IMR-90 (cell line): ENCODE measurements around the gene MYH6. TPM values are rescaled to one million over a fixed set of nuclear protein-coding genes. Genes with fewer than 3 reads are reported as not detected.

Experiments
- ATAC-seq: fragments of 200-7000 bp; cut with Tn5 transposase; 2 replicates; pipeline ENCODE4 v1.9.1; 2020; ENCODE audit warnings: low read depth, mild to moderate bottlenecking, moderate library complexity
- BruUV-seq: library from RNA; stranded (reverse); fragments of 400-500 nt; replicated peaks from 2 replicates; lab custom pipeline; 2021; lab: Mats Ljungman, UMichigan
- CTCF ChIA-PET: fragments of 300-600 bp; formaldehyde crosslinking; extraction: SDS; loops from one replicate; lab custom pipeline; 2021; ENCODE audit warnings: antibody characterized with exemption; lab: Yijun Ruan, JAX
- POLR2A ChIA-PET: fragments of 300-600 bp; sonication (Branson Sonifier 250); formaldehyde crosslinking; loops from one replicate; lab custom pipeline; 2022; ENCODE audit warnings: antibody characterized with exemption; ENCODE audit not compliant: unreplicated experiment; lab: Charles Lee
- DNase-seq: peaks from one replicate; pipeline ENCODE4 v3.0.0; 2013
- H2AFZ ChIP-seq: replicated peaks from 2 replicates; pipeline ENCODE3; 2013; ENCODE audit warnings: low read length, mild to moderate bottlenecking; ENCODE audit not compliant: poor library complexity
- H2AK5ac ChIP-seq: 2 replicates; pipeline ENCODE4 v1.6.1; 2013; ENCODE audit warnings: low read depth, low read length, inconsistent platforms
- H2AK9ac ChIP-seq: replicated peaks from 2 replicates; pipeline ENCODE3; 2013; ENCODE audit warnings: mild to moderate bottlenecking, low read depth, low read length, moderate library complexity; ENCODE audit not compliant: poor library complexity
- H2BK120ac ChIP-seq: 2 replicates; pipeline ENCODE4 v1.6.1; 2013; ENCODE audit warnings: low read depth, low read length, inconsistent platforms
- H2BK15ac ChIP-seq: 3 replicates; pipeline ENCODE4 v1.6.1; 2013; ENCODE audit warnings: low read depth, low read length, inconsistent platforms
- H2BK20ac ChIP-seq: 2 replicates; pipeline ENCODE4 v1.6.1; 2013; ENCODE audit warnings: low read depth, mild to moderate bottlenecking, inconsistent platforms, low read length, moderate library complexity
- H2BK5ac ChIP-seq: 2 replicates; pipeline ENCODE4 v1.6.1; 2013; ENCODE audit warnings: mild to moderate bottlenecking, low read depth, low read length, inconsistent platforms; ENCODE audit not compliant: poor library complexity, severe bottlenecking
- H3K14ac ChIP-seq: replicated peaks from 2 replicates; pipeline ENCODE4 v1.6.1; 2013; ENCODE audit warnings: low read depth, low read length, inconsistent platforms
- H3K18ac ChIP-seq: 2 replicates; pipeline ENCODE4 v1.6.1; 2013; ENCODE audit warnings: low read depth, low read length, control low read depth
- H3K23ac ChIP-seq: 2 replicates; pipeline ENCODE4 v1.6.1; 2013; ENCODE audit warnings: low read depth, low read length, inconsistent platforms
- H3K27ac ChIP-seq: 2 replicates; pipeline ENCODE4 v1.5.1; 2013; ENCODE audit warnings: mild to moderate bottlenecking, control low read depth, low read length; ENCODE audit not compliant: insufficient read depth
- H3K27me3 ChIP-seq: 2 replicates; pipeline ENCODE4 v1.6.1; 2013; ENCODE audit warnings: low read length; ENCODE audit not compliant: control insufficient read depth, insufficient read depth
- H3K36me3 ChIP-seq: 2 replicates; pipeline ENCODE4 v1.6.1; 2013; ENCODE audit warnings: low read length, mixed read lengths; ENCODE audit not compliant: control insufficient read depth, insufficient read depth
- H3K4ac ChIP-seq: 2 replicates; pipeline ENCODE4 v1.6.1; 2013; ENCODE audit warnings: low read depth, low read length, inconsistent platforms
- H3K4me1 ChIP-seq: 2 replicates; pipeline ENCODE4 v1.6.1; 2013; ENCODE audit warnings: low read length, mixed read lengths; ENCODE audit not compliant: control insufficient read depth, insufficient read depth
- H3K4me2 ChIP-seq: 2 replicates; pipeline ENCODE4 v1.6.1; 2013; ENCODE audit warnings: low read depth, mild to moderate bottlenecking, control low read depth, low read length, moderate library complexity
- H3K4me3 ChIP-seq: 2 replicates; pipeline ENCODE4 v1.5.1; 2013; ENCODE audit warnings: low read depth, mild to moderate bottlenecking, control low read depth, low read length, moderate library complexity; ENCODE audit not compliant: insufficient read depth
- H3K56ac ChIP-seq: 2 replicates; pipeline ENCODE4 v1.6.1; 2013; ENCODE audit warnings: low read length, inconsistent platforms; ENCODE audit not compliant: insufficient read depth; ENCODE audit errors: extremely low read depth
- H3K79me1 ChIP-seq, 2 experiments: 2 replicates each; pipeline ENCODE4 v1.6.1; 2013; ENCODE audit warnings: low read length in 2 of 2, inconsistent platforms in 1 of 2, low read depth in 1 of 2
- H3K9ac ChIP-seq: 2 replicates; pipeline ENCODE4 v1.6.1; 2013; ENCODE audit warnings: low read depth, low read length, control low read depth
- H3K9me1 ChIP-seq: 2 replicates; pipeline ENCODE4 v1.6.1; 2013; ENCODE audit warnings: low read length, inconsistent platforms; ENCODE audit not compliant: insufficient read depth
- H3K9me3 ChIP-seq: 2 replicates; pipeline ENCODE4 v1.6.1; 2013; ENCODE audit warnings: low read length; ENCODE audit not compliant: control insufficient read depth, insufficient read depth
- H4K20me1 ChIP-seq: 2 replicates; pipeline ENCODE4 v1.6.1; 2013; ENCODE audit warnings: low read length, inconsistent platforms; ENCODE audit not compliant: insufficient read depth
- H4K5ac ChIP-seq: 2 replicates; pipeline ENCODE4 v1.6.1; 2013; ENCODE audit warnings: mild to moderate bottlenecking, low read depth, low read length, control low read depth
- H4K8ac ChIP-seq, 2 experiments: 2 replicates each; pipeline ENCODE4 v1.6.1; 2013; ENCODE audit warnings: low read depth in 2 of 2, low read length in 2 of 2, control low read depth in 1 of 2, inconsistent platforms in 1 of 2
- H4K91ac ChIP-seq: 2 replicates; pipeline ENCODE4 v1.6.1; 2013; ENCODE audit warnings: low read depth, low read length, inconsistent platforms; ENCODE audit not compliant: insufficient read depth
- BHLHE40 ChIP-seq: fragments of 150-350 bp; IDR thresholded peaks from 2 replicates; pipeline ENCODE4 v1.6.1; 2016; ENCODE audit warnings: mild to moderate bottlenecking, low read depth, low read length
- CEBPB ChIP-seq: IDR thresholded peaks from 2 replicates; pipeline ENCODE4 v1.6.1; 2012; ENCODE audit warnings: low read depth, low read length, improper control_type of control experiment
- CHD1 ChIP-seq: IDR thresholded peaks from 2 replicates; pipeline ENCODE4 v1.6.1; 2012; ENCODE audit warnings: low read depth, low read length, improper control_type of control experiment
- CTCF ChIP-seq: conservative IDR thresholded peaks from 2 replicates; pipeline ENCODE4 v1.5.1; 2012; ENCODE audit warnings: mild to moderate bottlenecking, low read depth, low read length, improper control_type of control experiment
- ELK1 ChIP-seq: fragments of 150-350 bp; IDR thresholded peaks from 2 replicates; pipeline ENCODE4 v1.6.1; 2016; ENCODE audit warnings: low read depth, mild to moderate bottlenecking, low read length, moderate library complexity, borderline replicate concordance
- FOS ChIP-seq: fragments of 150-350 bp; IDR thresholded peaks from 2 replicates; pipeline ENCODE4 v1.6.1; 2016; ENCODE audit warnings: low read depth, low read length
- MAFK ChIP-seq: IDR thresholded peaks from 2 replicates; pipeline ENCODE4 v1.6.1; 2012; ENCODE audit warnings: low read depth, low read length, improper control_type of control experiment
- MAZ ChIP-seq: IDR thresholded peaks from 2 replicates; pipeline ENCODE4 v1.6.1; 2012; ENCODE audit warnings: low read depth, mild to moderate bottlenecking, low read length, improper control_type of control experiment, moderate library complexity, borderline replicate concordance
- MXI1 ChIP-seq: IDR thresholded peaks from 2 replicates; pipeline ENCODE4 v1.6.1; 2012; ENCODE audit warnings: low read depth, mild to moderate bottlenecking, low read length, moderate library complexity, borderline replicate concordance
- NFE2L2 ChIP-seq: fragments of 150-350 bp; IDR thresholded peaks from 2 replicates; pipeline ENCODE4 v1.6.1; 2016; ENCODE audit warnings: low read depth, mild to moderate bottlenecking, low read length
- POLR2A ChIP-seq: IDR thresholded peaks from 2 replicates; pipeline ENCODE4 v1.6.1; 2012; ENCODE audit warnings: mild to moderate bottlenecking, low read depth, low read length
- RAD21 ChIP-seq: IDR thresholded peaks from 2 replicates; pipeline ENCODE4 v1.6.1; 2012; ENCODE audit warnings: low read length, improper control_type of control experiment
- RCOR1 ChIP-seq: IDR thresholded peaks from 2 replicates; pipeline ENCODE4 v1.6.1; 2012; ENCODE audit warnings: mild to moderate bottlenecking, low read length, improper control_type of control experiment; ENCODE audit not compliant: insufficient replicate concordance
- RFX5 ChIP-seq: IDR thresholded peaks from 2 replicates; pipeline ENCODE4 v1.8.0; 2012; ENCODE audit warnings: low read depth, mild to moderate bottlenecking, low read length, moderate library complexity
- SMC3 ChIP-seq: fragments of 150-350 bp; IDR thresholded peaks from 2 replicates; pipeline ENCODE4 v1.6.1; 2016; ENCODE audit warnings: low read depth, mild to moderate bottlenecking, antibody characterized with exemption, low read length, moderate library complexity
- USF2 ChIP-seq: fragments of 150-350 bp; IDR thresholded peaks from 2 replicates; pipeline ENCODE4 v1.6.1; 2017; ENCODE audit warnings: mild to moderate bottlenecking, antibody characterized with exemption, low read length, low read depth
- WGBS, 2 experiments: methylation state at CpG; one replicate each; pipeline versions ENCODE4 v1.1.5 to v1.1.7; 2013; ENCODE audit warnings: missing lambda C conversion rate in 2 of 2; ENCODE audit not compliant: insufficient read length in 1 of 2; ENCODE audit errors: extremely low coverage in 2 of 2; 5-methylcytosine and 5-hydroxymethylcytosine counted together
- dilution Hi-C: fragments of 300-500 bp; cut with HindIII; formaldehyde crosslinking; loops from one replicate; pipeline ENCODE4 v1.14.3; 2018; ENCODE audit warnings: low sequenced_read_pairs; ENCODE audit not compliant: unreplicated experiment
- in situ Hi-C: fragments of 300-500 bp; cut with MboI; formaldehyde crosslinking; loops from 3 replicates; pipeline ENCODE4 v1.14.3; 2019; ENCODE audit warnings: low sequenced_read_pairs, inconsistent platforms, mixed read lengths
- intact Hi-C: fragments of 100-400 bp; cut with micrococcal nuclease; formaldehyde crosslinking; loops from 2 replicates; pipeline ENCODE4 v1.10.0; 2022
- polyA plus RNA-seq, 3 experiments: library from polyadenylated mRNA; depleted of rRNA; stranded (reverse); fragments of >200 nt; gene quantifications; 2 replicates each; pipeline ENCODE4 v1.2.3, GENCODE V29; 2012; ENCODE audit warnings: low replicate concordance in 1 of 3
- total RNA-seq: library from RNA; depleted of rRNA; stranded (reverse); fragments of >200 nt; gene quantifications from 2 replicates; pipeline ENCODE4 v1.2.3, GENCODE V29; 2012

The MYH6 gene
- total and polyA plus RNA-seq, 2 of the 4 experiments (the other 2 are of a cell fraction), result not detected

- dilution Hi-C loops (no loop called here), intact Hi-C loops (no loop called here), in situ Hi-C loops (no loop called here)
- no peak overlapping the region for H3K4ac ChIP-seq
- H3K4me1 ChIP-seq, result no peaks in the 10 kb centered on the region
- no peak overlapping the region for H4K5ac ChIP-seq
- no peak overlapping the region for H3K23ac ChIP-seq
- H3K18ac ChIP-seq, result no peak overlapping the region
- H2BK5ac ChIP-seq, result no peak overlapping the region
- no peak for DNase-seq
- no peak overlapping the region for H4K8ac ChIP-seq
- no peaks in the 10 kb centered on the region for H3K79me1 ChIP-seq
- no peaks in the 10 kb centered on the region for H3K36me3 ChIP-seq
- H3K4me2 ChIP-seq, result no peak overlapping the region
- no peak overlapping the region for H2BK20ac ChIP-seq
- no peak overlapping the region for H4K91ac ChIP-seq
- no peak overlapping the region for H2AFZ ChIP-seq
- CTCF ChIA-PET, result no interaction called here
- H3K14ac ChIP-seq, result no peak overlapping the region
- H3K9me3 ChIP-seq, result no peaks in the 10 kb centered on the region
- no peak overlapping the region for H2AK5ac ChIP-seq
- BruUV-seq, result no TSS peak
- no peak overlapping the region for H2BK15ac ChIP-seq
- H2AK9ac ChIP-seq, result no peak overlapping the region
- H4K20me1 ChIP-seq, result no peaks in the 10 kb centered on the region
- peaks cover 51% of the 10 kb centered on the region for H3K27me3 ChIP-seq
- H3K27ac ChIP-seq, result no peak overlapping the region
- no peak overlapping the region for H3K4me3 ChIP-seq
- no peak overlapping the region for H3K9ac ChIP-seq
- WGBS, 2 experiments, result 100% methylated on average over 1 of the region's 14 CpGs; no CpG with 5 or more reads in 1 of the 2 experiments
- H3K9me1 ChIP-seq, result peaks cover 2% of the 10 kb centered on the region; the same call in 1 of the 2 replicates
- H2BK120ac ChIP-seq, result no peak overlapping the region
- no peak for ATAC-seq
- POLR2A ChIA-PET, result no interaction called here
- TF ChIP-seq CHD1, result no peak
- no peak for TF ChIP-seq USF2
- no peak for TF ChIP-seq SMC3
- no peak for TF ChIP-seq NFE2L2
- no peak for TF ChIP-seq MAFK
- no peak for TF ChIP-seq RCOR1
- no peak for TF ChIP-seq FOS
- no peak for TF ChIP-seq RFX5
- TF ChIP-seq CEBPB, result no peak
- TF ChIP-seq BHLHE40, result no peak
- no peak for TF ChIP-seq RAD21
- no peak for TF ChIP-seq CTCF
- TF ChIP-seq MAZ, result no peak
- TF ChIP-seq MXI1, result no peak
- no peak for TF ChIP-seq POLR2A
- TF ChIP-seq ELK1, result no peak
- no peak overlapping the region for H3K56ac ChIP-seq
Observed at GRCh38 chr14:23404331-23404900, 3.7 kb downstream of the MYH6 start.
